GM19238 (cell line): ENCODE measurements around the gene ESRRB.

Source experiments
- DNase-seq: peaks from one replicate; pipeline ENCODE4 v3.0.0; 2011; ENCODE audit warnings: low spot score; ENCODE audit not compliant: insufficient read length

The ESRRB gene

DNA sequence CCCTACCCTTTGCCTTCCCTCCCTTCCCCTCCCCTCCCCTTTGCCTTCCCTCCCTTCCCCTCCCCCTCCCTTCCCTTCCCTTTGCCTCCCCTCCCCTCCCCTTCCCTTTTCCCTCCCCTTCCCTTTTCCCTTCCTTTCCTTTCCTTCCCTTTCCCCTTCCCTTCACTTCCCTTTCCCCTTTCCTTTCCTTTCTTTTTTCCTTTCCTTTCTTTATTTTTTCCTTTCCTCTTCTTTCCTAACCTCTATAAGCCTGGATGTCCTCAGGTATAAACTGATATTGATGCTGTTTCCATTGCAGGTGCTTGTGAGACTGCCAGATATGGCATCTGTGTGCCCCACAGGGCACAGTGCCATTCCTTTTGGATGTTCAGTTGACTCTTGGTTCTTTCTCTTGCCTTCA is 163.2 kb downstream of the ESRRB start:
- no peak for DNase-seq

DNA sequence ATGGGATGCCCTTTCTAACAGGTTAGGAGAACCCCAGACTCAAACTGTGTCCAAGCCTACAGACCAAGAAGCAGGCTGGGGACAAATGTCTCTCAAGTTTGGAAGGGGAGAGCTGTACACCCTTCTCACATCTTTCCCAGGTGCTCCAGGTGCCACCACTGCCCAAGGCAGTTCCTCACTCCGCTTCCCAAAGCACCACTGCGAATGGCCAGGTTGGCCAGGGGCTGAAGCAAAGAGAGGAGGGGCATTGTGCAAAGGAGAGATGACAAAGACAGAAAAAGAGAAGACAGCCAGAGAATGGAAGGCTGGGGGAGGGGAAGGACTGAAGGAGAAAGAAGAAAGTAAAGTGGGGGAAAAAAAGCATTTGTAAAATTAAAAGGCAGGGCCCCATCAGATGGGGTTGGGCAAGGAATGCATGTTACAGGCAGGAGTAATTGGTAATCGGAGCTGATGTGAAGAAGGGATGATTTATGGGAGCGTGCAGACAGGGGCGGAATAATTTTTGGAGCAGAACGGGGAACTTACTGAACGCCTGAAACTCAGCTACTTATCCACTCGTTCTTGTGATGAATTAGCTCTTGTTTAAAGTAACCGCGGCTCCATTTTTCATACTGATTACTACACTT is 165.8 kb downstream of the ESRRB start:
- no peak for DNase-seq

DNA sequence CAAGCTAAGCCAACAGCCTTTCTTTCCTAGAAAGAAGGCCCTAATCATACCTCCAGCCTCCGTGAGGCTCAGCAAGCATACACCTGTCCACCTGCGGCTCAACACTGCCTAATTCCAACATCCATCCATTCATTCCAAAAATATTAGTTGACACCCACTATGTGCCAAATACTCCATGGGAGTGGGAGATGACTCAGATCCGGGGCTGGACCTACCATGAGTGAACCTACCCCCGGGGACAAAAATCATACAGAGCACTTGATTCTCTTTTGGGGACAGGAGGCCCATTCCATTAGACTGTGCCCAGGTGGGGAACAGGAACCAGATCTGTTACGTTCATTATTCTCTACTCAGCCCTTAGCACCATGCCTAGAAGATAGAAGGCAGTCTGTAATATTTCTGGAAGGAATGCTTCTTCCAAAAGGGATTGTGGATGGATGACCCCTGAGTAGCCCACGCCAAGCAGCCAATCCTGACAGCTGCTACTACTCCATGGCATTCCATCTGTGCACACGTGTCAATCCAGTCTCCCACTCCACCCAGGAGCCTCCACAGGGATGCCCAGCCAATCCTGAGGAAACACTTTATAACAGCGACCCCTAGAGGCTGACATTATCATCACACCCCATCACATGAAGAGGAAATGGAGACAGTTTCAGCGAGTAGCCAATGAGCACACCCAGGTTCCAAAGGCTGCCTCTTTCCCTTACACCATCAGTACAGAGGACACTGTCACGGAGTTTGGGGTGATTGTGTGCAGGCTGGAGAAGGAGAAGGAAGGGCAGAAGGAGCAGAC is 170.7 kb downstream of the ESRRB start:
- no peak for DNase-seq

DNA sequence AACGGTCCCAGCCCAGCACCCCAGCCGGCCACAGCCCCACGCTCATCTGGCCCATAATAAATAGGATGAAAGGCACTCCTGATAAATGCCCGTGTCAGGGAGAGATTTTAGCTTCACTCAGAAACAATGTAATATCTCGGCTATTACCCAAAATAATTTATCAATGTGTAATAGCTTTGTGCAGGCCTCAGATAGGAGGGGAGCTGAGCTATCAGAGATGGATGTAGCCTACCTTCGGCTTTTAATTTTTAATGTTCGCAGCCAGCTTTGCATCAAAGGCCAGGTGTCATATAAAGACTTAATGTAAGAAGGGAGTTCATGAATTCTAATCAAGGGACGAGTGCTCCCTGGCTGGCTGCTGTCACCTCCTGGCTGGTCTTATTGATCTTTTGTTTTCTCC is 171.9 kb downstream of the ESRRB start:
- no peak for DNase-seq

DNA sequence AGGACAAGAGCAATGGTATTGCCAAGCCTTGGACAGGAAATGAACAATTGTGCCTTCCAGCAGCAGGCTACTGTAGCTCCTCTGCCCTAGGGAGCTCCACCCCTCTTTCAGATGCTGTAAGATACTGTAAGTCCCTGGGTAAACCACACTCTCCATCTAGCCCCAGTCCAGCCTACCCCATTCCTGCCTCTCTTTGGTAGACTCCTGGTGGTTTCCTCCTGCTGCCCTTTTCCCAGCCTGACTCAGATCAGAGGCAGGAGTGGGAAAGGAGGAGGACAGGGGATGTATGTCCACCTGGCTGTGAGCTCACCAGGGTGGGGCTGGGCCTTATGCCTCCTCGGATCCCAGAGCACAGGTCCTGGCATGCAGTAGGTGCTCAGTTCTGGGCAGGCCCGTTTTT is 174.6 kb downstream of the ESRRB start:
- DNase-seq: no peak

DNA sequence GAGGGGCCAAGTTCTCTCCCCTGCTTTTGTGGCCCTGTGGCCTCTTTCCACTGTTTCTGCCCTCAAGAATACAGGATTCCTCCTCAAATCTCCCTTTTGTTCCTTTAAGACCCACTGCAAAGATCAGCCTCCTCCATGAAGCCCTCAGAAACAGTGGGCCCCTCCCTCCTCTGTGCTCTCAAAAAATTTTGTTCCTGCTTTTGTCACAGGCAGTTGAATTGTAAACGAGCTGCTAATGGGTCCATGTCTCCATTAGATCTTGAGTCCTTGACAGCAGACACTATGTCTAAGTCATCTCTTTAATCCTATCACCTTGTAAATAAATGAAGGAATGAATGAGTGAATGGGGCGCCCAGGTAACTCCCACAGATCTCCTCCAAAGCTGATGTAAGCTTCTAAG is 175.2 kb downstream of the ESRRB start:
- DNase-seq: no peak
